Osteocyte (in vitro differentiated cells): Measurements from ENCODE around the gene DNAJB9. TPM values are rescaled to one million over a fixed set of nuclear protein-coding genes. Genes with fewer than 3 reads are reported as not detected.

Source experiments
- DNase-seq: peaks from one replicate; pipeline ENCODE4 v3.0.0; 2021; ENCODE audit warnings: mixed read lengths; ENCODE audit not compliant: unreplicated experiment; ENCODE audit errors: extremely low spot score
- H3K27ac Mint-ChIP-seq: one replicate; pipeline ENCODE4 v1.8.0; 2021; ENCODE audit warnings: mild to moderate bottlenecking, mixed read lengths; ENCODE audit not compliant: unreplicated experiment
- H3K27me3 Mint-ChIP-seq: one replicate; pipeline ENCODE4 v1.8.0; 2021; ENCODE audit warnings: mixed read lengths; ENCODE audit not compliant: unreplicated experiment
- H3K36me3 Mint-ChIP-seq: one replicate; pipeline ENCODE4 v1.8.0; 2021; ENCODE audit warnings: mixed read lengths; ENCODE audit not compliant: unreplicated experiment
- H3K4me1 Mint-ChIP-seq: one replicate; pipeline ENCODE4 v1.8.0; 2021; ENCODE audit warnings: mixed read lengths; ENCODE audit not compliant: unreplicated experiment
- H3K4me3 Mint-ChIP-seq: one replicate; pipeline ENCODE4 v1.8.0; 2021; ENCODE audit warnings: mild to moderate bottlenecking, moderate library complexity, mixed read lengths; ENCODE audit not compliant: unreplicated experiment
- H3K9me3 Mint-ChIP-seq: one replicate; pipeline ENCODE4 v1.8.0; 2021; ENCODE audit warnings: mixed read lengths; ENCODE audit not compliant: unreplicated experiment
- total RNA-seq: library from RNA; stranded (reverse); gene quantifications from 2 replicates; pipeline ENCODE4 v1.2.1, GENCODE V29; 2021
- TF ChIP-seq, protein P1 (sequence below): fragments of 200-600 bp; sonication (generic); IDR thresholded peaks from 2 replicates; pipeline ENCODE4 v1.5.0; 2021; ENCODE audit warnings: antibody characterized with exemption, mild to moderate bottlenecking, moderate library complexity

DNAJB9 gene
- total RNA-seq, 1 donor from 2014 or later = 20.5 TPM

DNA sequence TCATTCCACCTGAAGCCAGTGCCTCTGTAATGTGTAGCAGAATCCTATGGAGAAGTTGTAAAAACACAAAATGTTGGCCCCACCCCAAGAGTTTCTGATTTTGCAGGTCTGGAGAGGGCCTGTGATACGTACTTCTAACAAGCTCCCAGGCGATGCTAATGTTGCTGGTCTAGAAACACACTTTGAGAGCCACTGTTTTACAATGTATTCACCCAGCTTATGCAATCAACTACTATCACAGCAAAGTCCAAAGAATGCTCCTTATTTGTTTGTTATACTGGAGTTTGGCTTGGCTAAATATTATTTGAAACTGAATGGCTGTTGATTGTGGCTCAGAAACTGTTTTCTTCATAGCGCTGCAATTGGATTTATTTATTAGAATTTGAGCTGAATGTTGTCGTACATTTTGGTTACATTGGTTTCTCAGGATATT, 44.3 kb downstream of the DNAJB9 start:
- TF ChIP-seq, protein P1, sequence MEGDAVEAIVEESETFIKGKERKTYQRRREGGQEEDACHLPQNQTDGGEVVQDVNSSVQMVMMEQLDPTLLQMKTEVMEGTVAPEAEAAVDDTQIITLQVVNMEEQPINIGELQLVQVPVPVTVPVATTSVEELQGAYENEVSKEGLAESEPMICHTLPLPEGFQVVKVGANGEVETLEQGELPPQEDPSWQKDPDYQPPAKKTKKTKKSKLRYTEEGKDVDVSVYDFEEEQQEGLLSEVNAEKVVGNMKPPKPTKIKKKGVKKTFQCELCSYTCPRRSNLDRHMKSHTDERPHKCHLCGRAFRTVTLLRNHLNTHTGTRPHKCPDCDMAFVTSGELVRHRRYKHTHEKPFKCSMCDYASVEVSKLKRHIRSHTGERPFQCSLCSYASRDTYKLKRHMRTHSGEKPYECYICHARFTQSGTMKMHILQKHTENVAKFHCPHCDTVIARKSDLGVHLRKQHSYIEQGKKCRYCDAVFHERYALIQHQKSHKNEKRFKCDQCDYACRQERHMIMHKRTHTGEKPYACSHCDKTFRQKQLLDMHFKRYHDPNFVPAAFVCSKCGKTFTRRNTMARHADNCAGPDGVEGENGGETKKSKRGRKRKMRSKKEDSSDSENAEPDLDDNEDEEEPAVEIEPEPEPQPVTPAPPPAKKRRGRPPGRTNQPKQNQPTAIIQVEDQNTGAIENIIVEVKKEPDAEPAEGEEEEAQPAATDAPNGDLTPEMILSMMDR = no peak
- Mint-ChIP-seq H3K4me1 (no peaks in the 10 kb centered on the region), H3K27me3 (peaks cover 38% of the 10 kb centered on the region), H3K4me3 (no peak overlapping the region), H3K9me3 (no peaks in the 10 kb centered on the region), H3K27ac (no peak overlapping the region), H3K36me3 (no peaks in the 10 kb centered on the region)
- no peak for DNase-seq

DNA sequence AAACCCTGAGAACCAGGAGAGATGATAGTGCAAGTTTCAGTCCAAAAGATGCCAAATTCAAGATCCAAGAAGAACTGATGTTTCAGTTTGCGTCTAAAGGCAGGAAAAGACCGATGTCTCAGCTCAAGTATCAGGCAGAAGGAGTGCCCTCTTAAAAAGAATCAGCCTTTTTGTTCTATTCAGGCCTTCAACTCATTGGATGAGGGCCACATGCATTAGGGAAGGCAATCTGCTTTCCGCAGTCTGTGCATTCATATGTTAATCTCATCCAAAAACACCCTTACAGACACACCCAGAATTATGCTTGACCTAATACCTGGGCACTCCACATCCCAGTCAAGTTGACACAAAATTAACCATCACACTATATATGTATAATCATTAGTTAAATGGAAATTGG, 45.2 kb downstream of the DNAJB9 start:
- no peak for DNase-seq
- no peaks in the 10 kb centered on the region for H3K9me3 Mint-ChIP-seq
- TF ChIP-seq, protein P1 = no peak
- no peaks in the 10 kb centered on the region for H3K36me3 Mint-ChIP-seq
- no peak overlapping the region for H3K27ac Mint-ChIP-seq
- no peak overlapping the region for H3K4me3 Mint-ChIP-seq
- H3K4me1 Mint-ChIP-seq = no peaks in the 10 kb centered on the region
- H3K27me3 Mint-ChIP-seq = peaks cover 38% of the 10 kb centered on the region

DNA sequence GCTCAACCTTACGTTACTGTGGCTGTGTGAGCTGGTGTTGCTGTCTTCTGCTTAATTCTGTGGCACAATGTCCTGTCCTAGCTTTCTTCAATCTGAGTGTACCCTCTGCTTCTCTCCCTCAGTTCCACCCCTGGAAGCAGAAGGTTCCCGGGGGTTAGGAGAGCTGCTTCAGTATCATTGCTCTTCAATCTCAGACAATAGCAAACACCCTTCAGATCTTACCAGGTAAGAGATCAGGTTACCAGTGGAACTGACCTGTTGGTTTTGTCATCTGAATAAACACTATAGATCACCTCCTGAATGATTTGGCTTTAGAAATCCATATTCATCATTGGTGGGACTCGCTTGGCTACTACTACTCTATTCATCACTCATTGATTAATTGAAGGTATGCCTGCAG, 48.4 kb downstream of the DNAJB9 start:
- Mint-ChIP-seq H3K27ac (no peak overlapping the region), H3K4me3 (no peak overlapping the region), H3K4me1 (no peaks in the 10 kb centered on the region), H3K9me3 (no peaks in the 10 kb centered on the region), H3K27me3 (peaks cover 38% of the 10 kb centered on the region), H3K36me3 (no peaks in the 10 kb centered on the region)
- no peak for DNase-seq
- TF ChIP-seq, protein P1 = no peak

DNA sequence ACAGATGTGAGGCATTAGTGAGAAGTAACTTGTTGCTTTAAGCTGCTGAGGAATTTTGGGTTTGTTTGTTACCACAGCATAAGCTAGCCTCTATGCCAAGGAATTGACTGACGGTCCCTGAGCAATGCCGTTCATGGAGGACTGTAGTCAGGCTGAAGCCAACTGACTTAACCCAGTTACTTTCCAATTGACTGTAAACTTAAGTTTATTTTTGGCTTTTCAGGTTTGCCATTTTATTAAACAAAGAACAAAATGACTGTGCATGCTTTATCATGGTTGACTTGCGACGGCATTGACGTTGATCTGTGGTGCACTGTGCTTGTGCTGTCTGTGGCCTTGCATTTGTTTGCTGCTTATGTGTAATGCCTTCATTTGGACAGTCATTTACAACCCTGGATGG, 53.5 kb downstream of the DNAJB9 start:
- Mint-ChIP-seq H3K27me3 (peaks cover 40% of the 10 kb centered on the region), H3K4me1 (no peaks in the 10 kb centered on the region), H3K4me3 (no peak overlapping the region), H3K27ac (no peak overlapping the region), H3K36me3 (no peaks in the 10 kb centered on the region), H3K9me3 (no peaks in the 10 kb centered on the region)
- no peak for DNase-seq
- TF ChIP-seq, protein P1 = no peak

Other genes starting within 250 kb of the DNAJB9 start
- gene NRCAM, start 113.4 kb upstream of the DNAJB9 start, total RNA-seq = 78.3 and 81.8 TPM in 2 replicates
- gene PNPLA8, start 43.7 kb upstream of the DNAJB9 start, total RNA-seq = 27.1 and 29.5 TPM in 2 replicates
- 26.8 and 29.8 TPM in 2 replicates for gene THAP5, start 168 bp upstream of the DNAJB9 start, total RNA-seq